Left lobe of liver (tissue), 2 donors: ENCODE results near the gene CAPN7. TPM values are rescaled to one million over a fixed set of nuclear protein-coding genes. Genes with fewer than 3 reads are reported as not detected.

Experiments used
- ATAC-seq: fragments of 200-7000 bp; cut with Tn5 transposase; one replicate; pipeline ENCODE4 v1.9.1; 2020; ENCODE audit warnings: mild to moderate bottlenecking, moderate library complexity
- DNase-seq: peaks from one replicate; pipeline ENCODE4 v3.0.0-alpha.2; 2020; ENCODE audit warnings: low spot score
- total RNA-seq: library from RNA; stranded (reverse); gene quantifications from one replicate; pipeline ENCODE4 v1.2.1, GENCODE V29; 2021
- donor health status: DM: no; HTN: no; CAD: no; lungs with moderate emphysema.
- donor health status: DM: no; HTN: yes; CAD: no.

CAPN7 gene
- total RNA-seq, 1 donor from 2014 or later = 26.8 TPM

DNA sequence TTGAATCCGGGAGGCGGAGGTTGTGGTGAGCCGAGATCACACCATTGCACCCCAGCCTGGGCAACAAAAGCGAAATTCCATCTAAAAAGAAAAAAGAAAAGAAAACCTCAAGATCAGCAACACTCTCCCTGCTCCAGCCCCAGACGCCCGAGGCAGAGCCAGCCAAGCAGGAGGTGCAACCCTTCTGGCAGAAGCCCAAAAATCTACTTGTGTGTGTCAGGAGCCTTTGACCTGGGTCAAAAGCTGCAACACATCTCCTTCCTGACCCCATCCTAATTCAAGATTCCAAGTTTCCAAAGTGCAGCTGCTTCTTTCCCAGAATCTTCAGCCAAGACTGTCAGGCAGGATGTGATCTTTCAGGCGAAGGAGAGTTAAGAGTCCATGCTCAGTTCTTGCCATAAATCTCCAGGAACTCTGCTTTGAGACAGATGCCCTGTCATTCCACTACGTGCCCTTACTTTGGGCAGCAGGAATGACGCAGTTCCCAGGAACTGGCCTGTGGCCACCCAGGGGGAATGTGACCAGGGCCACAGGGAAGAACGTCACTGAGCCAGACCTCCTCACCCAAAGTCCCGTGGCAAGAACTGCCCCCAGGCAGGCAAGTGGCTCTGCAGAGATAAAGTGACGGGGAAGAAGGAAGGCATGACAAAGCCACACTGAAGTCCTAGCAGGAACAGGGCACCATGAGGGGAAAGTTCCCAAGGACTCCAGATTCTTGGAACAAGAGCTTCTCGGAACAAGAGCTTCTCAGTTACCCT, 86.9 kb downstream of the CAPN7 start:
- ATAC-seq (peak; percentile 78), DNase-seq (peak; percentile 70)

DNA sequence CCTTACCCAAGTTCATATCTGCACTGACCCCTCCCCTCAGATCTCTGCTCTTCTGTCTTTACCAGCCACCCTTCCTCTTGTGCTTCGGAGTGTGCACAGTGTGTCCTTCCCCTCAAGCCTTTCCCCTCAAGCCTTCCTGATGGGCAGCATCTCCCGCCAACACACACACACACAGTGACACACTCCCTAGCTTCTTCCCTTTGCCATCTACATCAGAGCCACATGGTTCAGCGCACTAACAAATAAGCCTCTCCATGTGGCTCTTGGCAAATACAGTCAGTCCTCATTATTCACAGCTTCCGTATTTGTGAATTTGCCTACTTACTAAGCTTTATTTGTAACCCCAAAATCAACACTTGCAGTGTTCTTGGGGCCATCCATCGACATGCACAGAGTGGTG, 88.9 kb downstream of the CAPN7 start:
- DNase-seq (no peak), ATAC-seq (peak; percentile 22)

DNA sequence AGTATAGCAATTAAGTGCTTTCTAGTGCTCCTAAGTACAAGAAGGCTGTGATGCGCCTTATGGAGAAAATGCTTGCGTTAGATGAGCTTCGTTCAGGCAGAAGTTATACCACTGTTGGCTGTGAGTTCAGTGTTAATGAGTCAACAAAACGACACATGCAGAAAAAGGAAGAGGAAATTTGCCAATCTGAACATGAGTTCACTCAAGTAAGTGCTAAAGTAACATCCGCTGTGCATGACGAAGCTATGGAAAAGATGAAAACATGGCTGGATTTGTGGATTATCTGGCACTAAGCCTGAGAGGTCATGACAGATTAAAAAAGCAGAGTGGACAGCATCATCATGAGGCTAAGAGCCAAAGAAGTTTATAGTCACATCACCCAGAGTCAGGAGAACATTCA, 89.5 kb downstream of the CAPN7 start:
- ATAC-seq = peak; percentile 12
- no peak for DNase-seq

GRCh38 chr3:15297608-15298350, 91.7 kb downstream of the CAPN7 start:
- no peak for ATAC-seq
- DNase-seq = no peak

DNA sequence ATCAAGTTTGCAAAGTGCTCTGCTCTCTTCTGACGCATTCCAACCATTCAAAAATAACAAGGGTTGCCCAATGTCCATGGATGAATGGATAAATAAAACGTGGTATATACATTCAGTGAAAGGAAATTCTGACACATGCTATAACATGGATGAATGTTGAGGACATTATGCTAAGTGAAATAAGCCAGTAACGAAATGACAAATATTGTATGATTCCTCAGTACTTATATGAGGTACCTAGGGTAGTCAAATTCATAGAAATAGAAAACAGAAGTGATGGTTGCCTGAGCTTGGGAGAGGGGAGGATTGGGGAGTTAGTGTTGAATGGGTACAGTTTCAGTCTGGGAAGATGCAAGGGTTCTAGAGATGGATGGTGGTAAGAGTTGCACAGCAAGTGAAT, 92.5 kb downstream of the CAPN7 start:
- no peak for ATAC-seq
- DNase-seq = no peak

- DNase-seq (peak; percentile 70), ATAC-seq (peak; percentile 66)
These were observed 93.0 kb downstream of the CAPN7 start for GRCh38 chr3:15299036-15299435.

GRCh38 chr3:15300323-15301078, 94.5 kb downstream of the CAPN7 start:
- ATAC-seq = peak; percentile 36

GRCh38 chr3:15301761-15302160, 95.7 kb downstream of the CAPN7 start:
- ATAC-seq (no peak), DNase-seq (no peak)

More at GRCh38 chr3:15300323-15301078, 94.5 kb downstream of the CAPN7 start:
- DNase-seq = no peak

Other genes with a start within 250 kb of the CAPN7 start
- gene MRPS25, start 140.9 kb upstream of the CAPN7 start, total RNA-seq = 56.4 TPM
- 12.6 TPM for gene RBSN, start 107.1 kb upstream of the CAPN7 start, total RNA-seq
- 10.5 TPM for gene SH3BP5, start 126.3 kb downstream of the CAPN7 start, total RNA-seq
- gene METTL6, start 221.3 kb downstream of the CAPN7 start, total RNA-seq = 4.7 TPM
- gene EAF1, start 221.4 kb downstream of the CAPN7 start, total RNA-seq = 11.6 TPM